ENCODE data around the gene FOXL3. TPM values are rescaled to one million over a fixed set of nuclear protein-coding genes. Genes with fewer than 3 reads are reported as not detected.

Gene FOXL3
- total RNA-seq, 1 donor from 2014 or later: not detected

DNA sequence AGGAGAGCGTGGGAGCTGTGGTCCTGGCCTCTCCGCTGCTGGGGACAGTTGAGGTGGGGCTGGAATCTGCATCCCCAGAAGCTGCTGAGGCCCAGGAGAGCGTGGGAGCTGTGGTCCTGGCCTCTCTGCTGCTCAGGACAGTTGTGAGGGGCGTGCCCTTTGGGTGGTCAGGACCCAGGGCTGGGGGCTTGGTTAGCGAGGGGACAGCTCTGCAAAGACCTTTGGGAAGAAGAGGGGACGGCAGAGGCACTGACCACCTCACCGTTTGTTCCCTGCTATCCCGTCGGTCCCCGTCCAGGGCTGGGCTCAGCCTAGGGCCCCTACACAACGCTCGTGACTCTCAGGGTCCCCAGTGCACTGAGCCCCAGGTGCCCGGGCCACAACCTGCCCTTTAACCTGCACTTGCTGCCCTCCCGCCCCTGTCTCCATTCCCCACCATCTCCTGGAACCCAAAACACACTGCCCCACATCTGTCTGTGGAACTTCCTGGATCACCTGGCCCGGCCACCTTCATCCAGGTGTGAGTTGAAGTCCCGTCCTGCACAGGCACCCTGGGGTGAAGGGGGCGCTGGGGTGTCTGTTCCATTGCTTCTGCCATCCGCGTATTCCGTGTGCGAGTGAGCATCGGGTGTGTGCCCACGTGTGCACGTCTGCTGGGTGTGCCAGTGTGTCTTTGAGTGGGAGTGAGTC is 14.1 kb downstream of the FOXL3 start:
- no peak for DNase-seq
- TF ChIP-seq, protein P1, sequence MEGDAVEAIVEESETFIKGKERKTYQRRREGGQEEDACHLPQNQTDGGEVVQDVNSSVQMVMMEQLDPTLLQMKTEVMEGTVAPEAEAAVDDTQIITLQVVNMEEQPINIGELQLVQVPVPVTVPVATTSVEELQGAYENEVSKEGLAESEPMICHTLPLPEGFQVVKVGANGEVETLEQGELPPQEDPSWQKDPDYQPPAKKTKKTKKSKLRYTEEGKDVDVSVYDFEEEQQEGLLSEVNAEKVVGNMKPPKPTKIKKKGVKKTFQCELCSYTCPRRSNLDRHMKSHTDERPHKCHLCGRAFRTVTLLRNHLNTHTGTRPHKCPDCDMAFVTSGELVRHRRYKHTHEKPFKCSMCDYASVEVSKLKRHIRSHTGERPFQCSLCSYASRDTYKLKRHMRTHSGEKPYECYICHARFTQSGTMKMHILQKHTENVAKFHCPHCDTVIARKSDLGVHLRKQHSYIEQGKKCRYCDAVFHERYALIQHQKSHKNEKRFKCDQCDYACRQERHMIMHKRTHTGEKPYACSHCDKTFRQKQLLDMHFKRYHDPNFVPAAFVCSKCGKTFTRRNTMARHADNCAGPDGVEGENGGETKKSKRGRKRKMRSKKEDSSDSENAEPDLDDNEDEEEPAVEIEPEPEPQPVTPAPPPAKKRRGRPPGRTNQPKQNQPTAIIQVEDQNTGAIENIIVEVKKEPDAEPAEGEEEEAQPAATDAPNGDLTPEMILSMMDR (IDR thresholded peaks at IDR 0.05): no peak
- peaks cover 8% of the 10 kb centered on the region for H3K9me3 Mint-ChIP-seq

DNA sequence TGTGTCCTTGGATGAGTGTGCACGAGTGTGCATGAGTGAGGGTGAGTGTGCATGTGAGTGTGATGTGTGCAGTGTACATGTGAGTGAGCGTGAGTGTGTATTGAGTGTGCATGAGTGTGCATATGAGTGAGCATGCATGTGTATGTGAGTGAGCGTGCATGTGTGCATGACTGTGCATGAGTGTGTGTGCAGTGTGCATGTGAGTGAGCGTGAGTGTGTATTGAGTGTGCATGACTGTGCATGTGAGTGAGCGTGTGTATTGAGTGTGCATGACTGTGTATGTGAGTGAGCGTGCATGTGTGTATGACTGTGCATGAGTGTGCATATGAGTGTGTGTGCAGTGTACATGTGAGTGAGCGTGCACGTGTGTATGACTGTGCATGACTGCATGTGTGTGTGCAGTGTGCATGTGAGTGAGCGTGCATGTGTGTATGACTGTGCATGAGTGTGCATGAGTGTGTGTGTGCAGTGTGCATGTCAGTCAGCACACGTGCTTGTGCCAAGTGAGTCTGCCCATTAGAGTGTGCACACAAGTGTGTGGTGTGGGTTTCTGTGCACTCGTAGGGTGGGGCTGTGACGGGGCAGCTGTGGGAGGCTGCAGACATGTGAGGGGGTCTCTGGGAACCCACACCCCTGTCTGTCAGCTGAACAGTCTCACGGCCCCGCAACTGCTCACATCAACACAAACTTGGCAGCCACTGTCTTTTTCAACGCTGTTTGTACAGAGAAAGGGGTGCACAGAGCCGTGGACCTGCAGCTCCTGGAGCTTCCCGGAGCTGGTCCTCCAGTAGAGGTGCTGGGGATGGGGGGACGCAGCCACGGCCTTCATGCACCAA is 14.8 kb downstream of the FOXL3 start:
- no peaks in the 10 kb centered on the region for H3K36me3 Mint-ChIP-seq (ENCODE audit: low read depth)
- H3K4me1 Mint-ChIP-seq: no peaks in the 10 kb centered on the region
- H3K9me3 Mint-ChIP-seq: peaks cover 8% of the 10 kb centered on the region
- CTCF ChIA-PET: no interaction called here
- H3K27me3 Mint-ChIP-seq: peaks cover 4% of the 10 kb centered on the region
- TF ChIP-seq, protein P1 (IDR thresholded peaks at IDR 0.05): no peak
- ATAC-seq (ENCODE audit: low read depth): no peak
- H3K4me3 Mint-ChIP-seq: no peak overlapping the region
- POLR2A ChIA-PET: no interaction called here
- H3K27ac Mint-ChIP-seq: no peak overlapping the region
- intact Hi-C loops (cut with micrococcal nuclease): no loop called here
- DNase-seq: no peak

More for the DNA sequence above, 14.1 kb downstream of the FOXL3 start:
- Mint-ChIP-seq H3K4me3 (no peak overlapping the region), H3K36me3 (ENCODE audit: low read depth) (no peaks in the 10 kb centered on the region), H3K27ac (no peak overlapping the region), H3K27me3 (peaks cover 4% of the 10 kb centered on the region), H3K4me1 (no peaks in the 10 kb centered on the region)
- intact Hi-C loops (cut with micrococcal nuclease): no loop called here
- ATAC-seq (ENCODE audit: low read depth): no peak
- CTCF ChIA-PET: no interaction called here
- POLR2A ChIA-PET: no interaction called here

GRCh38 chr7:305410-306151 is 15.6 kb downstream of the FOXL3 start:
- DNase-seq (no peak), ATAC-seq (ENCODE audit: low read depth) (no peak)
- Mint-ChIP-seq H3K4me1 (no peaks in the 10 kb centered on the region), H3K9me3 (peaks cover 8% of the 10 kb centered on the region), H3K27me3 (peaks cover 4% of the 10 kb centered on the region), H3K36me3 (ENCODE audit: low read depth) (no peaks in the 10 kb centered on the region), H3K27ac (no peak overlapping the region), H3K4me3 (no peak overlapping the region)
- TF ChIP-seq, protein P1 (IDR thresholded peaks at IDR 0.05): no peak
- POLR2A ChIA-PET: no interaction called here
- intact Hi-C loops (cut with micrococcal nuclease): no loop called here
- CTCF ChIA-PET: no interaction called here

GRCh38 chr7:307970-308369 is 18.0 kb downstream of the FOXL3 start:
- Mint-ChIP-seq H3K9me3 (peaks cover 8% of the 10 kb centered on the region), H3K36me3 (ENCODE audit: low read depth) (no peaks in the 10 kb centered on the region), H3K4me1 (no peaks in the 10 kb centered on the region), H3K4me3 (no peak overlapping the region), H3K27me3 (peaks cover 7% of the 10 kb centered on the region), H3K27ac (no peak overlapping the region)
- TF ChIP-seq, protein P1 (IDR thresholded peaks at IDR 0.05): no peak
- DNase-seq (no peak), ATAC-seq (ENCODE audit: low read depth) (no peak)
- intact Hi-C loops (cut with micrococcal nuclease): no loop called here
- POLR2A ChIA-PET: no interaction called here
- CTCF ChIA-PET: no interaction called here
